MM.1S (cell line): Measurements from ENCODE around the gene SECISBP2.

Source experiments
- DNase-seq: peaks from one replicate; pipeline ENCODE4 v3.0.0-alpha.2; 2015
- H2AFZ ChIP-seq: fragments of 300-600 bp; sonication (generic); 2 replicates; pipeline ENCODE4 v1.6.0; 2016; ENCODE audit warnings: antibody characterized with exemption, low read length
- H3F3A ChIP-seq: fragments of 300-600 bp; sonication (generic); 2 replicates; pipeline ENCODE4 v1.6.1; 2016; ENCODE audit warnings: mild to moderate bottlenecking, antibody characterized with exemption, low read length, moderate library complexity, mixed read lengths; ENCODE audit not compliant: insufficient read depth
- H3K27ac ChIP-seq: fragments of 300-600 bp; sonication (generic); 2 replicates; pipeline ENCODE4 v1.5.1; 2016; ENCODE audit warnings: mild to moderate bottlenecking, low read length
- H3K27me3 ChIP-seq: fragments of 300-600 bp; sonication (generic); replicated peaks from 2 replicates; pipeline ENCODE4 v1.6.0; 2016; ENCODE audit warnings: low read length; ENCODE audit not compliant: insufficient read depth
- H3K36me3 ChIP-seq: fragments of 300-600 bp; sonication (generic); replicated peaks from 2 replicates; pipeline ENCODE4 v1.6.1; 2016; ENCODE audit warnings: mild to moderate bottlenecking, low read length, mixed read lengths; ENCODE audit not compliant: insufficient read depth
- H3K4me1 ChIP-seq: fragments of 300-600 bp; sonication (generic); 2 replicates; pipeline ENCODE4 v1.6.1; 2016; ENCODE audit warnings: low read length, mixed read lengths
- H3K4me2 ChIP-seq: fragments of 300-600 bp; sonication (generic); 2 replicates; pipeline ENCODE4 v1.6.0; 2016; ENCODE audit warnings: low read depth, low read length
- H3K4me3 ChIP-seq: fragments of 300-600 bp; sonication (generic); 2 replicates; pipeline ENCODE4 v1.5.1; 2016; ENCODE audit warnings: low read length, mixed read lengths
- H3K79me2 ChIP-seq: fragments of 300-600 bp; sonication (generic); 2 replicates; pipeline ENCODE4 v1.6.1; 2016; ENCODE audit warnings: mixed run types, low read length, mixed read lengths
- H3K9ac ChIP-seq: fragments of 300-600 bp; sonication (generic); 2 replicates; pipeline ENCODE4 v1.6.1; 2016; ENCODE audit warnings: low read length, mixed read lengths
- H3K9me2 ChIP-seq: fragments of 300-600 bp; sonication (generic); replicated peaks from 2 replicates; pipeline ENCODE4 v1.6.1; 2016; ENCODE audit warnings: mild to moderate bottlenecking, low read length, mixed read lengths; ENCODE audit not compliant: insufficient read depth
- H3K9me3 ChIP-seq: fragments of 300-600 bp; sonication (generic); replicated peaks from 2 replicates; pipeline ENCODE4 v1.6.1; 2016; ENCODE audit warnings: mild to moderate bottlenecking, low read length, mixed read lengths; ENCODE audit not compliant: insufficient read depth
- H4K20me1 ChIP-seq: fragments of 300-600 bp; sonication (generic); 2 replicates; pipeline ENCODE4 v1.6.1; 2016; ENCODE audit warnings: mild to moderate bottlenecking, low read length, moderate library complexity, mixed read lengths; ENCODE audit not compliant: insufficient read depth
- CTCF ChIP-seq: fragments of 300-600 bp; sonication (generic); IDR thresholded peaks from 2 replicates; pipeline ENCODE4 v1.5.1; 2016; ENCODE audit warnings: antibody characterized with exemption, low read length, mixed read lengths
- EZH2 ChIP-seq: fragments of 300-600 bp; sonication (generic); optimal IDR thresholded peaks from 2 replicates; pipeline ENCODE3; 2017; ENCODE audit warnings: low read depth, mild to moderate bottlenecking, antibody characterized with exemption, low read length, mixed read lengths
- EZH2phosphoT487 ChIP-seq: fragments of 300-600 bp; sonication (generic); IDR thresholded peaks from 2 replicates; pipeline ENCODE4 v1.6.1; 2018; ENCODE audit warnings: antibody characterized with exemption, low read length

SECISBP2 gene

GRCh38 chr9:89388868-89389177 lies 70.5 kb downstream of the SECISBP2 start:
- Histone ChIP-seq H3K4me2 (no peak overlapping the region), H3K9me3 (no peaks in the 10 kb centered on the region), H4K20me1 (no peaks in the 10 kb centered on the region), H3K4me3 (no peak overlapping the region), H3K27ac (no peak overlapping the region), H3K36me3 (peaks cover 8% of the 10 kb centered on the region; the same call in 1 of the 2 replicates), H3K4me1 (no peaks in the 10 kb centered on the region), H3F3A (no peaks in the 10 kb centered on the region), H3K9me2 (no peaks in the 10 kb centered on the region), H2AFZ (no peak overlapping the region), H3K27me3 (no peaks in the 10 kb centered on the region), H3K9ac (no peak overlapping the region), H3K79me2 (peaks cover 17% of the 10 kb centered on the region)
- TF ChIP-seq EZH2, result no peak
- TF ChIP-seq CTCF, result no peak
- TF ChIP-seq EZH2phosphoT487, result no peak
- DNase-seq, result no peak

- no peaks in the 10 kb centered on the region for H3K4me1 ChIP-seq
- no peak overlapping the region for H3K27ac ChIP-seq
- H3K4me3 ChIP-seq, result no peak overlapping the region
- no peak overlapping the region for H2AFZ ChIP-seq
- no peaks in the 10 kb centered on the region for H3K9me3 ChIP-seq
- no peaks in the 10 kb centered on the region for H3K9me2 ChIP-seq
- H3K79me2 ChIP-seq, result peaks cover 24% of the 10 kb centered on the region
- H3K4me2 ChIP-seq, result no peak overlapping the region
- H3F3A ChIP-seq, result no peaks in the 10 kb centered on the region
- no peaks in the 10 kb centered on the region for H4K20me1 ChIP-seq
- H3K27me3 ChIP-seq, result no peaks in the 10 kb centered on the region
- peaks cover 8% of the 10 kb centered on the region; the same call in 1 of the 2 replicates for H3K36me3 ChIP-seq
- TF ChIP-seq CTCF (no peak), EZH2 (no peak)
- H3K9ac ChIP-seq, result no peak overlapping the region
- no peak for DNase-seq
Observed at GRCh38 chr9:89390068-89390555, 71.8 kb downstream of the SECISBP2 start.

- no peaks in the 10 kb centered on the region for H3K27me3 ChIP-seq
- no peak overlapping the region for H3K9ac ChIP-seq
- no peaks in the 10 kb centered on the region for H3K9me3 ChIP-seq
- no peaks in the 10 kb centered on the region for H4K20me1 ChIP-seq
- no peak overlapping the region for H2AFZ ChIP-seq
- H3K4me1 ChIP-seq, result no peaks in the 10 kb centered on the region
- DNase-seq, result no peak
- H3K4me3 ChIP-seq, result no peak overlapping the region
- no peak overlapping the region for H3K27ac ChIP-seq
- peaks cover 11% of the 10 kb centered on the region; the same call in 1 of the 2 replicates for H3K36me3 ChIP-seq
- TF ChIP-seq EZH2phosphoT487 (no peak), CTCF (no peak), EZH2 (no peak)
- peaks cover 24% of the 10 kb centered on the region for H3K79me2 ChIP-seq
- H3F3A ChIP-seq, result no peaks in the 10 kb centered on the region
- no peak overlapping the region for H3K4me2 ChIP-seq
- no peaks in the 10 kb centered on the region for H3K9me2 ChIP-seq
Observed at GRCh38 chr9:89390578-89391116, 72.3 kb downstream of the SECISBP2 start.
